DOHH2 (cell line): ENCODE data around the gene BRD3OS.

Experiments
- H3F3A ChIP-seq: fragments of 200-600 bp; sonication (generic), shearing (Covaris generic); 2 replicates; pipeline ENCODE4 v1.6.0; 2016; ENCODE audit warnings: antibody characterized with exemption, mild to moderate bottlenecking; ENCODE audit not compliant: control insufficient read depth, insufficient read depth
- H3K27ac ChIP-seq: fragments of 200-600 bp; sonication (generic); 2 replicates; pipeline ENCODE4 v1.5.1; 2014; ENCODE audit warnings: low read depth, mild to moderate bottlenecking, low read length, moderate library complexity
- H3K27me3 ChIP-seq: fragments of 200-600 bp; sonication (generic); 2 replicates; pipeline ENCODE4 v1.6.1; 2014; ENCODE audit warnings: mild to moderate bottlenecking, low read length, mixed read lengths; ENCODE audit not compliant: control insufficient read depth
- H3K36me3 ChIP-seq: fragments of 200-600 bp; sonication (generic); 2 replicates; pipeline ENCODE4 v1.6.1; 2014; ENCODE audit warnings: mild to moderate bottlenecking, low read length, moderate library complexity, mixed read lengths; ENCODE audit not compliant: control insufficient read depth
- H3K4me1 ChIP-seq: fragments of 200-600 bp; sonication (generic); 2 replicates; pipeline ENCODE4 v1.6.1; 2014; ENCODE audit warnings: mild to moderate bottlenecking, low read length, mixed read lengths; ENCODE audit not compliant: control insufficient read depth
- H3K4me2 ChIP-seq: fragments of 200-600 bp; sonication (generic); 2 replicates; pipeline ENCODE4 v1.6.0; 2014; ENCODE audit warnings: mild to moderate bottlenecking, low read length, moderate library complexity
- H3K4me3 ChIP-seq: fragments of 200-600 bp; sonication (generic); 2 replicates; pipeline ENCODE4 v1.5.1; 2014; ENCODE audit warnings: mild to moderate bottlenecking, low read length, mixed read lengths
- H3K79me2 ChIP-seq: fragments of 200-600 bp; sonication (generic); 2 replicates; pipeline ENCODE4 v1.6.1; 2014; ENCODE audit warnings: mild to moderate bottlenecking, low read length, mixed read lengths; ENCODE audit not compliant: control insufficient read depth
- H3K9me2 ChIP-seq: fragments of 200-600 bp; sonication (generic); replicated peaks from 2 replicates; pipeline ENCODE4 v1.6.1; 2014; ENCODE audit warnings: mild to moderate bottlenecking, low read length, mixed read lengths; ENCODE audit not compliant: control insufficient read depth
- H3K9me3 ChIP-seq: fragments of 200-600 bp; sonication (generic); 2 replicates; pipeline ENCODE4 v1.6.1; 2014; ENCODE audit warnings: antibody characterized with exemption, low read length, mixed read lengths; ENCODE audit not compliant: control insufficient read depth, insufficient read depth
- H4K20me1 ChIP-seq: fragments of 200-600 bp; sonication (generic); 2 replicates; pipeline ENCODE4 v1.6.0; 2014; ENCODE audit warnings: low read depth, mild to moderate bottlenecking, antibody characterized with exemption, low read length, moderate library complexity; ENCODE audit not compliant: control insufficient read depth, insufficient read depth
- CTCF ChIP-seq: fragments of 200-600 bp; sonication (generic); IDR thresholded peaks from one replicate; pipeline ENCODE4 v1.5.1; 2014; ENCODE audit warnings: antibody characterized with exemption, mild to moderate bottlenecking, low read depth, low read length; ENCODE audit not compliant: poor library complexity, severe bottlenecking
- EZH2phosphoT487 ChIP-seq: fragments of 200-600 bp; sonication (generic); IDR thresholded peaks from 2 replicates; pipeline ENCODE4 v1.6.1; 2017; ENCODE audit warnings: borderline replicate concordance, mild to moderate bottlenecking, antibody characterized with exemption, low read length, moderate library complexity, mixed read lengths

BRD3OS gene

GRCh38 chr9:134031783-134032182 lies 6.5 kb downstream of the BRD3OS start:
- no peak overlapping the region for H3K4me3 ChIP-seq
- no peaks in the 10 kb centered on the region for H3K9me2 ChIP-seq
- H3K79me2 ChIP-seq, result peaks cover under 1% of the 10 kb centered on the region; the same call in 1 of the 2 replicates
- H3K4me2 ChIP-seq, result no peak overlapping the region
- H3K27me3 ChIP-seq, result no peaks in the 10 kb centered on the region
- no peaks in the 10 kb centered on the region for H4K20me1 ChIP-seq
- H3K9me3 ChIP-seq, result no peaks in the 10 kb centered on the region
- H3K27ac ChIP-seq, result no peak overlapping the region
- peaks cover 4% of the 10 kb centered on the region; the same call in 1 of the 2 replicates for H3F3A ChIP-seq
- peaks cover 8% of the 10 kb centered on the region for H3K4me1 ChIP-seq
- H3K36me3 ChIP-seq, result peaks cover 77% of the 10 kb centered on the region
- TF ChIP-seq CTCF (no peak), EZH2phosphoT487 (no peak)

GRCh38 chr9:134032456-134033222 lies 7.4 kb downstream of the BRD3OS start:
- Histone ChIP-seq H3K4me3 (no peak overlapping the region), H3K4me2 (no peak overlapping the region), H3K79me2 (no peaks in the 10 kb centered on the region), H3K36me3 (peaks cover 69% of the 10 kb centered on the region), H3K4me1 (peaks cover 6% of the 10 kb centered on the region), H3K27me3 (no peaks in the 10 kb centered on the region), H3K27ac (no peak overlapping the region), H3K9me3 (no peaks in the 10 kb centered on the region), H3F3A (no peaks in the 10 kb centered on the region), H3K9me2 (no peaks in the 10 kb centered on the region), H4K20me1 (no peaks in the 10 kb centered on the region)
- no peak for TF ChIP-seq CTCF
- no peak for TF ChIP-seq EZH2phosphoT487

- Histone ChIP-seq H4K20me1 (no peaks in the 10 kb centered on the region), H3K9me2 (no peaks in the 10 kb centered on the region), H3K27me3 (no peaks in the 10 kb centered on the region), H3K4me2 (no peak overlapping the region), H3K9me3 (no peaks in the 10 kb centered on the region), H3K4me1 (no peaks in the 10 kb centered on the region), H3K36me3 (peaks cover 68% of the 10 kb centered on the region), H3K79me2 (no peaks in the 10 kb centered on the region), H3K27ac (no peak overlapping the region), H3K4me3 (no peak overlapping the region), H3F3A (no peaks in the 10 kb centered on the region)
- no peak for TF ChIP-seq EZH2phosphoT487
- no peak for TF ChIP-seq CTCF
These were observed 8.4 kb downstream of the BRD3OS start for GRCh38 chr9:134033516-134034214.
